ENCODE measurements around the gene NXN. TPM values are rescaled to one million over a fixed set of nuclear protein-coding genes. Genes with fewer than 3 reads are reported as not detected.
"Not testable (repeated sequence)": the region's sequence is repeated elsewhere in the genome, so short reads cannot be mapped to it uniquely, and the experiment has no call there.

NXN gene
- total RNA-seq, 4 donors from 2014 or later, result 6.8 to 16.6 (median 11.1) TPM

DNA sequence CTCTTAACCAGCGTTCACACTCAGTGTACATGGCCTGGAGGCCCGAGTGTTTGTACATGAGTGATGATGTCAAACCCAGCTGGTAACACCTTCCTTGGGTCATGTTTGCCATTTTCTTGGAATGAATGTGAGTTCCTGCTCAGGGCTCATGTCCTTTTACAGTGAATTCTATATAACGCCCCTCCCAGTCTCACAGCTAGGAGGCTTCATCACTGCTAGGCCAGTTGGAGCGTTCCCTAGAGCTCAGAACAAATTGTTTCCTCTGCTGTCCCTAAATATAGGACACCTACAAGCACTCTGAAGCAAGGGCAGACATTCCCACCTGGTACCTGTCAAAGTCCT, 22.8 kb upstream of the NXN start:
- ATAC-seq (ENCODE audit: low FRiP score), result no peak
- no peak for DNase-seq (ENCODE audit: low spot score)
- TF ChIP-seq, protein P1, sequence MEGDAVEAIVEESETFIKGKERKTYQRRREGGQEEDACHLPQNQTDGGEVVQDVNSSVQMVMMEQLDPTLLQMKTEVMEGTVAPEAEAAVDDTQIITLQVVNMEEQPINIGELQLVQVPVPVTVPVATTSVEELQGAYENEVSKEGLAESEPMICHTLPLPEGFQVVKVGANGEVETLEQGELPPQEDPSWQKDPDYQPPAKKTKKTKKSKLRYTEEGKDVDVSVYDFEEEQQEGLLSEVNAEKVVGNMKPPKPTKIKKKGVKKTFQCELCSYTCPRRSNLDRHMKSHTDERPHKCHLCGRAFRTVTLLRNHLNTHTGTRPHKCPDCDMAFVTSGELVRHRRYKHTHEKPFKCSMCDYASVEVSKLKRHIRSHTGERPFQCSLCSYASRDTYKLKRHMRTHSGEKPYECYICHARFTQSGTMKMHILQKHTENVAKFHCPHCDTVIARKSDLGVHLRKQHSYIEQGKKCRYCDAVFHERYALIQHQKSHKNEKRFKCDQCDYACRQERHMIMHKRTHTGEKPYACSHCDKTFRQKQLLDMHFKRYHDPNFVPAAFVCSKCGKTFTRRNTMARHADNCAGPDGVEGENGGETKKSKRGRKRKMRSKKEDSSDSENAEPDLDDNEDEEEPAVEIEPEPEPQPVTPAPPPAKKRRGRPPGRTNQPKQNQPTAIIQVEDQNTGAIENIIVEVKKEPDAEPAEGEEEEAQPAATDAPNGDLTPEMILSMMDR (IDR thresholded peaks at IDR 0.05), result no peak

DNA sequence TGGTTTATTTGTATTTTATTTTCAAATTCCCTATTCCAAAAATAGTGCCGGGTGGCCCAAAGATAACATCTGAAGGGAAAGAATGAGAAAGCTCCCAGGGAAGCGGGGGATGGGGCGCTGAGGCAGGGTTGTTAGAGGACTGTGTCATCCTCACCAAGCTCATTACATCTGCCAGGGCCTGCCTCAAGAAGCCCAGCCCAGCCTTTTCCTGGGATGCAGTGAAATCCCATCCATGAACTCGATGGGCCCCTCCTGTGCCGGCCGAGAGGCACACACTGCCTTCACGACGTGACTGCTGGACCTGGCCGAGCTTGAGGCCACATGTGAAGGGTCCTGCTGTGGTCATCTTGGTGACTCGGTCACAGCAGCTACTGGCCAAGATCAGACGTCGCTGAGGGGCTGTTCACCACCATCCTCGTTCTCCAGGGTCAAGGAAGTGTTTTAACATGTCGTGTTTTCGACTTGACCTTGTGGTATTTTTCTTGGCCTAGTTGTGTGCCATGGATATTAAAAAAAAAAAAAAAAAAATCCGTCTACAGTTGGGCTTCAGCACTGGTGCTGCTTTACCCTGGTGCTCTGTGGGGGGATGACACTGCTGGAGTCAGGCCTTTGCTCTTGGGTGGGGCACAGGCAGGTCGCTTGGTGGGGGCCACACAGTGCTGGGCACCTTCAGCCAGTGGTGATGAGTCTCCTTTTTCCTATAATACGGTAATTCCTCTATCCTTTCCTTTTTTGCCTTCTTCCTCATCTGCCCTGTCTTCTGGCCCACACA, 22.2 kb upstream of the NXN start:
- TF ChIP-seq, protein P1 (IDR thresholded peaks at IDR 0.05), result no peak
- DNase-seq (ENCODE audit: low spot score), result no peak
- no peak for ATAC-seq (ENCODE audit: low FRiP score)

DNA sequence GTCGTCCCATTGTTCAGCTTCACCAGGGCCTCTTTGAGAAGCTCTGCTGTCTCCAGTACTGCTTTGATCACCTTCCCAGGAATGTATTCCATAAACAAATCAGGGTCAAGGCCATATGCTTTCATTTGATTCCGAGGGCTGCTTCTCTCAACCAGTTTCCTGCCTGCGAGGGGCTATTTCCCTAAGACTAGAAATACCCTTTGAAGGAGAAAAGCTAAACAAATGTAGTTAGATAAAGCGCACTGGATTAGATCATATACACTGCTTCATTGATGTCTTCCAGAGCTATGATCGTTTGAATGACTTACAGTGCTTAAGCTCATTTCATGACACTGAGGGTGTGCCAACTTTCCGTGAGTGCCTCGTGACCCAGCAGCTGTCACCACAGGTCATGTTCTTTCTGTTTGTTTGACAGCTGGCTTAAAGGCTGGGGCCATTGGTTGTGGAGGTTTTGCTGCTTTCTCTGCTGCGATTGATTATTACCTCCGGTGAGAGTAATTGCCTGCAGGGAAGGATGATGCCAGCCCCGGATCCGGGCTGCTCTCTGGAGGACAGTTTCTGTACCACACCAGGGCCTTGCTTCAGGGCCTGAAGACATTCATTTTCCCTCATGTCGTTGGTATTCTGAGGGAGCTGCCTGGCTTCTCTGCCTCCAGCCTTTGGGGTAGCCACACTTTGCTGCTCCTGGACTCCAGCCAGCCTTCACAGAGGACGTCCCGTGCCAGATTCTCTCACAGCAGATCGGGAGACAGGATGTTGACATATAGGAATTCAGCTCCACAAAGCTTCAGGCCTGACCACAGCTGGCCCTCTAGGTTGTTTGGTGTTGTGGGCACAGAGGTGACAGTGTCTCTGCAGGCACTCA, 21.3 kb upstream of the NXN start:
- DNase-seq (ENCODE audit: low spot score) (no peak), ATAC-seq (ENCODE audit: low FRiP score) (no peak)
- TF ChIP-seq, protein P1 (IDR thresholded peaks at IDR 0.05), result no peak

DNA sequence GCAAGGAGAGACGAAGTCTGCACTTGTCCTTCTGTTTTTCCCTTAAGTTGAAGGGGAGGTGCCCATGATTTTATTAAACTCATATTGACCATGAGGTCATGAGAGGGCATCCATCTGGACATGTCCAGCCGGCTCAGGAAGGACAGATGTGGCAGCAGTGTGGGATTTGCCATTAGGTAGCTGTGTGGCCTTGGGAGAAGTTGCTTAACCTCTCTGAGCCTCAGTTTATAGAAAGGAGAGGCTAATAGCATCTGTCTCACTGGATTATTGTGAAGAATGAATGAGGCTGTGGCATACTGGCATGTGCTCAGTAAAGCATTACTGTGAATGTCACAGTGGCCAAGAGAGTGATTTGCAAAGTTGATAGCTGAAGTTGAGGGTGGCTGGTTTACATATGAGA, 18.5 kb upstream of the NXN start:
- DNase-seq (ENCODE audit: low spot score) (no peak), ATAC-seq (ENCODE audit: low FRiP score) (no peak)
- TF ChIP-seq, protein P1 (IDR thresholded peaks at IDR 0.05), result no peak

DNA sequence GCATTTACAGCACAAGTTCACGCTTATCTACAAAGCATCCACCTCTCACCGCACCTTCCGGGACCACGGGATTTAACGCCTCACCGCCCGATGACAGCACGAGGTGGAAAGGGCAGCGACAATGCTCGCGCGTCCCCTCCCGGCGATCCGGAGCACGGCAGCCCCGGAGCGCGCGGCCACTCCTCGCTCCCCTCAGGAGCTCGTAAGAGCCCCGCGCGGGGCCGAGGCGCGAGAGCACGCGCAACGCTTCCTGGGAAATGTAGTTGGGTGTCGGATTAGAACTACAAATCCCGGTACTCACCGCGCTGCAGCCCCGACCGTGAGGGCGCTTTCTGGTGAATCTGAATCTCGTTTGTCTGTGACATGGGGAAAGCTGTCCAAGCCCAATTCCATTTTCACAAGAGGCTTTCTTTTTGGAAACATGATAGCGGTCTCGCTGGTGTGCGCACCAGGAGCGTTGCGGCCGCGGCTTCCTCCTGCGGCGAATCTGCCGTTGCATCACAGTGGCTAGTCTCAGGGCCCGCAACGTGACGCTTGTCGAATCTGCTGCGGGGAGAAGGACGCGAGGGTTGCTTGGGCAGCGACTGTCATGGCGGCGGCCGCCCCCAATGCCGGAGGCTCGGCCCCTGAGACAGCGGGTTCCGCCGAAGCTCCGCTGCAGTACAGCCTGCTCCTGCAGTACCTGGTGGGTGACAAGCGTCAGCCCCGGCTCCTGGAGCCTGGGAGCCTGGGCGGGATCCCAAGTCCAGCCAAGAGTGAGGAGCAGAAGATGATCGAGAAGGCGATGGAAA, 17.2 kb upstream of the NXN start, which contains the start of gene TIMM22:
TSS of gene TIMM22 (plus strand) at position 576 of the 791 bp plus-strand sequence. CDS start at position 590, 14 bp downstream.
- ATAC-seq (ENCODE audit: low FRiP score), result peak; percentile 90
- TF ChIP-seq, protein P1 (IDR thresholded peaks at IDR 0.05), result peak in 2 of 3 donors; percentile 43 to 85
- peak; percentile 69 for DNase-seq (ENCODE audit: low spot score)

DNA sequence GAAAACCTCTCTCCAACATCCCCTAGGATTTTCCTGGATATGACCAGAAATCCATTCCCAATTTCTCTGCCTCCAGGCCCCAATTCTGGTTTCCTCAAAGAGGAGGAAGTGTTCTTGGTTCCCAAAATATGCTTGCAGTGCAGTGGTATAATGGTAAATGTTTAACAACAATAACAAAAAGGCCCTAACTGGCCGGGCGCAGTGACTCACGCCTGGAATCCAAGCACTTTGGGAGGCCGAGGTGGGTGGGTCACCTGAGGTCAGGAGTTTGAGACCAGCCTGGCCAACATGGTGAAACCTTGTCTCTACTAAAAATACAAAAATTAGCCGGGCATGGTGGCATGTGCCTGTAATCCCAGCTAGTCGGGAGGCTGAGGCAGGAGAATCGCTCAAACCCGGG, 15.7 kb upstream of the NXN start:
- not testable (repeated sequence) for DNase-seq (ENCODE audit: low spot score); ATAC-seq (ENCODE audit: low FRiP score)

DNA sequence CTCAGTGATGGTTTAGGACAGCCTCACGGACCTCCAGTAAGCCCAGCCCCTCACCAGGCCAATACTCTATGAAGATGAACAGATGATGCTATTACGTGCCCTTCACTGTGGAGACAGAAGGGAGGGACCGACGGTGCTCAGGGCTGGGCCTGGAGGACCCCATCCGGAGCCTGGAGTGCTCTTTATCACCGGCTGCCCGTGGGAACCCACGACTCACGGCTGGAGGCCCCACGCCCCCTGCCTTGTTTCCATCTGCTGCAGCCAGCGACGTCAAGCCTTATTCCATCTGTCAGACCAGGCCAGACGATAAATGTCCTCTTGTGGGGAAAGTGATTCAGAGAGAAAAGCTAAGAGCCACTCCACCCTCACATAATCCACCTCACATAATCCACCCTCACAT, 13.4 kb upstream of the NXN start:
- ATAC-seq (ENCODE audit: low FRiP score) (no peak), DNase-seq (ENCODE audit: low spot score) (no peak)
- TF ChIP-seq, protein P1 (IDR thresholded peaks at IDR 0.05), result no peak

All from omental fat pad (tissue), 4 donors.